K562 (cell line): ENCODE measurements around the gene KCND3. TPM values are rescaled to one million over a fixed set of nuclear protein-coding genes. Genes with fewer than 3 reads are reported as not detected.

Experiments
- ATAC-seq: fragments of 200-7000 bp; cut with Tn5 transposase; 3 replicates; pipeline ENCODE4 v1.9.1; 2020; ENCODE audit warnings: moderate library complexity
- BruUV-seq: library from RNA; stranded (reverse); fragments of 400-500 nt; replicated peaks from 2 replicates; lab custom pipeline; 2021; lab: Mats Ljungman, UMichigan
- CTCF ChIA-PET: fragments of 300-600 bp; formaldehyde crosslinking; extraction: SDS; loops from one replicate; lab custom pipeline; 2021; ENCODE audit warnings: low intra/inter-chr PET ratio; lab: Yijun Ruan, JAX
- POLR2A ChIA-PET: fragments of 300-600, 350-650 bp; sonication (Branson Sonifier 250); formaldehyde crosslinking; extraction: SDS; loops from one replicate; lab custom pipeline; 2021; ENCODE audit warnings: antibody characterized with exemption, inconsistent platforms; lab: Yijun Ruan, JAX
- DNase-seq, 4 experiments: peaks; one replicate each; pipeline versions ENCODE4 v3.0.0 to v3.0.0-alpha.2; 2011 to 2018; ENCODE audit warnings: low spot score in 3 of 4, mixed read lengths in 3 of 4; ENCODE audit errors: extremely low read depth in 1 of 4
- FAIRE-seq: peaks from 2 replicates; lab custom pipeline; 2011; peaks lifted over from hg19 to GRCh38; lab: Jason Lieb, UNC
- H2AFZ ChIP-seq: 2 replicates; pipeline ENCODE4 v1.6.0; 2011; ENCODE audit warnings: low read depth, low read length, control low read depth, inconsistent platforms
- H3K27ac ChIP-seq: fragments of 200-600 bp; 3 replicates; pipeline ENCODE4 v1.8.0; 2011; ENCODE audit warnings: low read depth, mild to moderate bottlenecking, control low read depth, inconsistent platforms, low read length, moderate library complexity, mixed read lengths; ENCODE audit errors: extremely low read depth
- H3K27me3 ChIP-seq, 2 experiments: fragments of 300-600 bp in 1 of 2; 2 replicates in 1 of 2; 3 replicates in 1 of 2; pipeline versions ENCODE4 v1.6.0 to v1.8.0; 2011; ENCODE audit warnings: inconsistent platforms in 2 of 2, low read length in 2 of 2, mild to moderate bottlenecking in 1 of 2, mixed read lengths in 1 of 2, moderate library complexity in 1 of 2; ENCODE audit not compliant: control insufficient read depth in 2 of 2, insufficient read depth in 2 of 2
- H3K36me3 ChIP-seq: fragments of 300-600 bp; 3 replicates; pipeline ENCODE4 v1.8.0; 2011; ENCODE audit warnings: mild to moderate bottlenecking, low read length, inconsistent platforms; ENCODE audit not compliant: control insufficient read depth, insufficient read depth
- H3K4me1 ChIP-seq, 2 experiments: fragments of 200-600 bp in 1 of 2; replicated peaks in 1 of 2; 2 replicates in 1 of 2; 3 replicates in 1 of 2; pipeline versions ENCODE4 v1.5.1 to v1.8.0; 2011; ENCODE audit warnings: inconsistent platforms in 2 of 2, low read length in 2 of 2, mild to moderate bottlenecking in 1 of 2, mixed read lengths in 1 of 2, moderate library complexity in 1 of 2; ENCODE audit not compliant: control insufficient read depth in 2 of 2, insufficient read depth in 2 of 2
- H3K4me2 ChIP-seq: 2 replicates; pipeline ENCODE4 v1.6.1; 2011; ENCODE audit warnings: low read length, control low read depth, inconsistent platforms, mixed read lengths; ENCODE audit not compliant: insufficient read depth
- H3K4me3 ChIP-seq: fragments of 200-600 bp; sonication (generic), shearing (Covaris generic); 2 replicates; pipeline ENCODE4 v1.5.1; 2016; ENCODE audit warnings: control low read depth, inconsistent platforms
- H3K79me2 ChIP-seq: fragments of 200-600 bp; 3 replicates; pipeline ENCODE4 v1.8.0; 2011; ENCODE audit warnings: low read length, inconsistent platforms; ENCODE audit not compliant: control insufficient read depth, insufficient read depth
- H3K9ac ChIP-seq, 2 experiments: 2 replicates each; pipeline versions ENCODE4 v1.6.0 to v1.6.1; 2011; ENCODE audit warnings: low read depth in 2 of 2, low read length in 2 of 2, control low read depth in 1 of 2, inconsistent platforms in 1 of 2, mild to moderate bottlenecking in 1 of 2, mixed read lengths in 1 of 2; ENCODE audit not compliant: insufficient read depth in 1 of 2
- H3K9me1 ChIP-seq: one replicate; pipeline ENCODE4 v1.6.0; 2011; ENCODE audit warnings: inconsistent platforms, mild to moderate bottlenecking, low read length, moderate library complexity; ENCODE audit not compliant: control insufficient read depth, insufficient read depth
- H3K9me3 ChIP-seq: replicated peaks from 2 replicates; pipeline ENCODE4 v1.5.1; 2011; ENCODE audit warnings: low read depth, low read length, inconsistent platforms; ENCODE audit not compliant: control insufficient read depth, insufficient read depth
- H4K20me1 ChIP-seq: replicated peaks from 2 replicates; pipeline ENCODE4 v1.6.1; 2011; ENCODE audit warnings: low read length, inconsistent platforms, mixed read lengths; ENCODE audit not compliant: control insufficient read depth, insufficient read depth
- CREB3 ChIP-seq: fragments of 450-650 bp; conservative IDR thresholded peaks from 2 replicates; pipeline ENCODE4 v1.6.1; 2016; ENCODE audit warnings: missing genetic modification characterization, low read depth, mild to moderate bottlenecking, missing compliant biosample characterization, moderate library complexity
- FOXA3 ChIP-seq, 2 experiments: fragments of 450-650 bp in 1 of 2; sonication (generic) in 1 of 2; formaldehyde crosslinking; IDR thresholded peaks in 1 of 2; conservative IDR thresholded peaks in 1 of 2; 2 replicates each; pipeline versions ENCODE4 v1.4.0 to v1.8.0; 2020 to 2022; ENCODE audit warnings: mild to moderate bottlenecking in 2 of 2, missing genetic modification reagents in 1 of 2
- FOXM1 ChIP-seq, 2 experiments: fragments of 450-650 bp in 1 of 2; sonication (generic) in 1 of 2; formaldehyde crosslinking in 1 of 2; IDR thresholded peaks; 2 replicates each; pipeline versions ENCODE4 v1.6.1 to v1.9.0; 2017 to 2022; ENCODE audit warnings: low read depth in 2 of 2, mild to moderate bottlenecking in 2 of 2, missing genetic modification reagents in 1 of 2, moderate library complexity in 1 of 2
- ILF3 ChIP-seq: fragments of 450-650 bp; IDR thresholded peaks from 2 replicates; pipeline ENCODE4 v1.6.1; 2018; ENCODE audit warnings: antibody characterized with exemption, mild to moderate bottlenecking, moderate library complexity, borderline replicate concordance
- MLLT1 ChIP-seq, 2 experiments: fragments of 450-650 bp; IDR thresholded peaks; 2 replicates each; pipeline ENCODE4 v1.6.1; 2016
- NELFE ChIP-seq: IDR thresholded peaks from 2 replicates; pipeline ENCODE4 v1.6.1; 2011; ENCODE audit warnings: mild to moderate bottlenecking; ENCODE audit not compliant: insufficient read depth, insufficient read length
- RERE ChIP-seq: sonication (generic); formaldehyde crosslinking; IDR thresholded peaks from 2 replicates; pipeline ENCODE4 v1.8.0; 2023; ENCODE audit warnings: missing genetic modification reagents, mild to moderate bottlenecking, borderline replicate concordance
- SMARCA4 ChIP-seq: fragments of 450-650 bp; IDR thresholded peaks from 2 replicates; pipeline ENCODE4 v1.6.1; 2016
- TCF7L2 ChIP-seq: fragments of 150-350 bp; IDR thresholded peaks from 2 replicates; pipeline ENCODE4 v1.6.1; 2016; ENCODE audit warnings: low read depth, mild to moderate bottlenecking, low read length, moderate library complexity
- TFAP4 ChIP-seq: sonication (generic); formaldehyde crosslinking; IDR thresholded peaks from 2 replicates; pipeline ENCODE4 v1.8.0; 2022; ENCODE audit warnings: missing genetic modification reagents, mild to moderate bottlenecking, moderate library complexity, borderline replicate concordance
- WGBS: fragments of 100-300 bp; shearing (Covaris generic); methylation state at CpG from one replicate; pipeline ENCODE4 v1.1.6; 2016; ENCODE audit warnings: low coverage, mixed read lengths; ENCODE audit not compliant: insufficient coverage; ENCODE audit errors: missing lambda C conversion rate; 5-methylcytosine and 5-hydroxymethylcytosine counted together
- in situ Hi-C: fragments of 300-500 bp; cut with MboI; formaldehyde crosslinking; loops from 4 replicates; pipeline ENCODE4 v1.15.0; 2018; ENCODE audit warnings: inconsistent platforms, mixed read lengths
- intact Hi-C: fragments of 100-400 bp; cut with micrococcal nuclease; formaldehyde crosslinking; loops from 2 replicates; pipeline ENCODE4 v1.14.2; 2022
- polyA plus RNA-seq, 8 experiments: library from polyadenylated mRNA; depleted of rRNA in 4 of 8; stranded (reverse) in 5 of 8; unstranded in 3 of 8; fragments of >200 nt; fragmentation: Nextera tagmentation in 2 of 8; fragmentation: Illumina TruSeq in 1 of 8; extraction: Ambion mirVana in 2 of 8; extraction: Trizol in 1 of 8; gene quantifications; 2 replicates each; pipeline versions ENCODE4 v1.2.1 to v1.2.3, GENCODE V29; 2011 to 2014; ENCODE audit warnings: inconsistent platforms in 1 of 8, missing spikeins in 1 of 8
- total RNA-seq, 7 experiments: library from RNA; depleted of rRNA in 6 of 7; stranded (reverse); fragments of >200 nt in 6 of 7; fragmentation: Illumina TruSeq in 2 of 7; extraction: Trizol in 2 of 7; gene quantifications; 2 replicates each; pipeline versions ENCODE4 v1.2.1 to v1.2.3, GENCODE V29; 2011 to 2021; ENCODE audit warnings: low replicate concordance in 1 of 7

Gene KCND3
- total and polyA plus RNA-seq, 9 of the 15 experiments (the other 6 are each of a cell fraction or from before 2014, with no cell fraction given) = not detected

- WGBS = 1% methylated on average over 8 of the region's 8 CpGs
- no peaks in the 10 kb centered on the region for H3K4me1 ChIP-seq
- H3K9ac ChIP-seq = no peak overlapping the region
- TF ChIP-seq SMARCA4 (no peak), NELFE (no peak), ILF3 (no peak), CREB3 (tag) (no peak), MLLT1 (IDR thresholded peaks at IDR 0.05) (no peak), TCF7L2 (no peak), FOXA3 (CRISPR knock-in tag; conservative IDR thresholded peaks at IDR 0.05 in 1 of 2, IDR thresholded peaks at IDR 0.05 in 1 of 2) (no peak), FOXM1 (IDR thresholded peaks at IDR 0.05; ENCODE audit: low read depth) (no peak), FOXM1 (CRISPR knock-in tag; IDR thresholded peaks at IDR 0.05; ENCODE audit: low read depth) (no peak), TFAP4 (CRISPR knock-in tag) (no peak), RERE (no peak)
- no peak overlapping the region for H3K4me2 ChIP-seq
- no peaks in the 10 kb centered on the region for H3K9me1 ChIP-seq
- BruUV-seq = no TSS peak
- ChIA-PET POLR2A (interaction anchor here (1.0 to 1.2 kb wide), 3 partner anchors 13 to 29 kb away, joined by 3 to 4 read pairs (median 3); no protein-coding TSS in a partner anchor), CTCF (no interaction called here)
- no peaks in the 10 kb centered on the region; the same call in 1 of the 2 replicates for H4K20me1 ChIP-seq
- no peaks in the 10 kb centered on the region for H3K9me3 ChIP-seq
- no peak overlapping the region for H3K27ac ChIP-seq
- H3K79me2 ChIP-seq = no peaks in the 10 kb centered on the region
- no peak overlapping the region for H3K4me3 ChIP-seq
- H3K36me3 ChIP-seq = no peaks in the 10 kb centered on the region
- no peak for ATAC-seq
- H2AFZ ChIP-seq = no peak overlapping the region
- intact Hi-C loops (no loop called here), in situ Hi-C loops (no loop called here)
- FAIRE-seq = no peak
- H3K27me3 ChIP-seq = peaks cover under 1 to 9% of the 10 kb centered on the region in 2 experiments; a peak in 4 of 5 replicates
- DNase-seq = no peak
Measured at GRCh38 chr1:111888740-111889376, 100.6 kb downstream of the KCND3 start.
